Esophagus muscularis mucosa (tissue), 4 donors: ENCODE results near the gene PNISR. TPM values are rescaled to one million over a fixed set of nuclear protein-coding genes. Genes with fewer than 3 reads are reported as not detected.

Experiments used
- DNase-seq: peaks from one replicate; pipeline ENCODE4 v3.0.0-alpha.2; 2017; ENCODE audit errors: extremely low spot score
- H3K27ac ChIP-seq, 4 donors: fragments of 200-600 bp; sonication (generic); replicated peaks in 1 of 4; 1 replicate in 3 of 4; 2 replicates in 1 of 4; pipeline ENCODE4 v1.5.1; 2016 to 2019; ENCODE audit warnings: mild to moderate bottlenecking in 1 of 4
- H3K27me3 ChIP-seq, 4 donors: fragments of 200-600 bp; sonication (generic); one replicate each; pipeline versions ENCODE4 v1.5.1 to v1.6.0; 2016 to 2019
- H3K36me3 ChIP-seq, 4 donors: fragments of 200-600 bp; sonication (generic); one replicate each; pipeline ENCODE4 v1.5.1; 2016 to 2019
- H3K4me1 ChIP-seq, 4 donors: fragments of 200-600 bp; sonication (generic); one replicate each; pipeline ENCODE4 v1.5.1; 2016 to 2019
- H3K4me3 ChIP-seq, 4 donors: fragments of 200-600 bp; sonication (generic); 1 replicate in 2 of 4; 2 replicates in 2 of 4; pipeline ENCODE4 v1.5.1; 2016 to 2019; ENCODE audit warnings: mild to moderate bottlenecking in 4 of 4, moderate library complexity in 1 of 4
- H3K9me3 ChIP-seq, 4 donors: fragments of 200-600 bp; sonication (generic); 1 replicate in 3 of 4; 2 replicates in 1 of 4; pipeline ENCODE4 v1.5.1; 2016 to 2019
- EP300 ChIP-seq: sonication (generic); formaldehyde crosslinking; IDR thresholded peaks from one replicate; pipeline ENCODE4 v1.6.1; 2017; ENCODE audit warnings: antibody characterized with exemption
- POLR2A ChIP-seq: fragments of 450-650 bp; IDR thresholded peaks from one replicate; pipeline ENCODE4 v1.6.1; 2017; ENCODE audit warnings: antibody characterized with exemption, moderate library complexity, mild to moderate bottlenecking, low read depth
- POLR2AphosphoS5 ChIP-seq, 2 donors: sonication (generic); formaldehyde crosslinking; IDR thresholded peaks; one replicate each; pipeline ENCODE4 v1.6.1; 2017; ENCODE audit warnings: antibody characterized with exemption in 2 of 2
- WGBS: methylation state at CpG from one replicate; pipeline ENCODE4 v1.1.5; 2018; 5-methylcytosine and 5-hydroxymethylcytosine counted together
- intact Hi-C: fragments of 100-400 bp; cut with DNase I; formaldehyde crosslinking; loops from one replicate; pipeline ENCODE4 v1.15.1; 2023
- total RNA-seq, 4 donors: library from RNA; depleted of rRNA; stranded (reverse); fragments of >200 nt; gene quantifications; one replicate each; pipeline versions ENCODE4 v1.1.0 to v1.2.1, GENCODE V29; 2016
- TF ChIP-seq, protein P1 (sequence below), 3 experiments: fragments of 200-600 bp in 2 of 3; fragments of 450-650 bp in 1 of 3; sonication (generic) in 2 of 3; IDR thresholded peaks; one replicate each; pipeline ENCODE4 v1.5.1; 2017 to 2019; ENCODE audit warnings: antibody characterized with exemption in 3 of 3, mild to moderate bottlenecking in 2 of 3, moderate library complexity in 1 of 3

Gene PNISR
- total RNA-seq, 4 donors from 2014 or later = 45.6 to 115 (median 57.4) TPM

GRCh38 chr6:99397287-99397686 lies 27.8 kb downstream of the PNISR start:
- DNase-seq = no peak
- peaks cover 3 to 18% (median 13%) of the 10 kb centered on the region in 4 donors for H3K4me1 ChIP-seq
- TF ChIP-seq POLR2AphosphoS5 (IDR thresholded peaks at IDR 0.05) = no peak
- TF ChIP-seq, protein P1, sequence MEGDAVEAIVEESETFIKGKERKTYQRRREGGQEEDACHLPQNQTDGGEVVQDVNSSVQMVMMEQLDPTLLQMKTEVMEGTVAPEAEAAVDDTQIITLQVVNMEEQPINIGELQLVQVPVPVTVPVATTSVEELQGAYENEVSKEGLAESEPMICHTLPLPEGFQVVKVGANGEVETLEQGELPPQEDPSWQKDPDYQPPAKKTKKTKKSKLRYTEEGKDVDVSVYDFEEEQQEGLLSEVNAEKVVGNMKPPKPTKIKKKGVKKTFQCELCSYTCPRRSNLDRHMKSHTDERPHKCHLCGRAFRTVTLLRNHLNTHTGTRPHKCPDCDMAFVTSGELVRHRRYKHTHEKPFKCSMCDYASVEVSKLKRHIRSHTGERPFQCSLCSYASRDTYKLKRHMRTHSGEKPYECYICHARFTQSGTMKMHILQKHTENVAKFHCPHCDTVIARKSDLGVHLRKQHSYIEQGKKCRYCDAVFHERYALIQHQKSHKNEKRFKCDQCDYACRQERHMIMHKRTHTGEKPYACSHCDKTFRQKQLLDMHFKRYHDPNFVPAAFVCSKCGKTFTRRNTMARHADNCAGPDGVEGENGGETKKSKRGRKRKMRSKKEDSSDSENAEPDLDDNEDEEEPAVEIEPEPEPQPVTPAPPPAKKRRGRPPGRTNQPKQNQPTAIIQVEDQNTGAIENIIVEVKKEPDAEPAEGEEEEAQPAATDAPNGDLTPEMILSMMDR (IDR thresholded peaks at IDR 0.05) = no peak
- intact Hi-C loops = no loop called here
- no peaks in the 10 kb centered on the region for H3K27me3 ChIP-seq
- H3K36me3 ChIP-seq = peaks cover 27 to 57% (median 36%) of the 10 kb centered on the region in 4 donors
- no peak overlapping the region for H3K4me3 ChIP-seq
- H3K9me3 ChIP-seq = no peaks in the 10 kb centered on the region
- 100% methylated on average over 1 of the region's 1 CpG for WGBS
- no peak overlapping the region for H3K27ac ChIP-seq

DNA sequence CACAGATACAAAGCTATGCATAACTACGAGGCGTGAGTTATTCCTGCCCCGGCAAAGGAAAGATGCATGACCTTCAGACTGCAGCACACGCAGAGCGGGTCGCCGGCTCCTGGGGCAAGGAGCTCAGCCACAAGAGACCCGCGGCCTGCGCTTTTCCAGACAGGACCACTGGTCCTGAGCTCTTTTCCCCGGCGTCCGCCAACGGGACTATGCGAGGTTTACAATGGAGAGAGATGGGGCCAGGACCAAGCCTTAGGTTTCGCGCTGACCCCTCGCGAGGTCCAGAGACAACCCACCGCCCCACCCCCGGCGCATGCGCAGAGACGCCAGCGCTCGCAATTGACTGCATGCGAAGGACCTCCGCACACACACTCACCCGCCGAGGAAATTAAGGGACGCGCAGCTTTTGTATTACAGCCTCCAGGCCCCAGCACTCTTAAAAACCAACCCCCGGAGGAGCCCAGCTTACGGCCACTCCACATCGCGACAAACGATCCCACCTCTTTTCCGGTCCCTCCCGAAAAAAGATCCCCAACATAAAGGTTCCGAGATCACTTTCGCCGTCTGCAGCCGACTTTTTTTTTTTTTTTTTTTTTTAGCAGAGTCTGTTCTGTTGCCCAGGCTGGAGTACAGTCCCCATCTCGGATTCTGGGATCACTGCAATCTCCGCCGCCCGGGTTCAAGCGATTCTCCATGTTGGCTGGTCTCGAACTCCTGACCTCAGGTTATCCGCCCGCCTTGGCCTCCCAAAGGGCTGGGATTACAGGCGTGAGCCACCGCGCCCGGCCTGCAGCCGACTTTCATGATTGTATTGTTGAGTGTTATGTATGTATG lies 31.2 kb downstream of the PNISR start, which contains the start of gene COQ3:
Gene COQ3, minus strand, starts transcription at position 498 of the 834 bp plus-strand sequence. Its CDS starts 16 bp downstream, at position 482.
- Histone ChIP-seq H3K9me3 (no peaks in the 10 kb centered on the region), H3K27ac (peak within 1 kb of the TSS; percentile 83 to 89 (median 88)), H3K4me1 (peaks cover 3 to 19% (median 14%) of the 10 kb centered on the region in 4 donors), H3K36me3 (peaks cover 2 to 23% (median 6%) of the 10 kb centered on the region in 4 donors), H3K27me3 (no peaks in the 10 kb centered on the region), H3K4me3 (peak within 1 kb of the TSS; percentile 74 to 90 (median 83))
- WGBS = 13% methylated on average over 45 of the region's 56 CpGs
- intact Hi-C loops = loop anchor here (5.0 kb wide), 1 partner anchor 62 kb away; no protein-coding TSS in a partner anchor
- TF ChIP-seq POLR2AphosphoS5 (IDR thresholded peaks at IDR 0.05) (peak; percentile 30 to 45), POLR2A (no peak), EP300 (no peak)
- TF ChIP-seq, protein P1 (IDR thresholded peaks at IDR 0.05) = no peak
- DNase-seq = no peak

DNA sequence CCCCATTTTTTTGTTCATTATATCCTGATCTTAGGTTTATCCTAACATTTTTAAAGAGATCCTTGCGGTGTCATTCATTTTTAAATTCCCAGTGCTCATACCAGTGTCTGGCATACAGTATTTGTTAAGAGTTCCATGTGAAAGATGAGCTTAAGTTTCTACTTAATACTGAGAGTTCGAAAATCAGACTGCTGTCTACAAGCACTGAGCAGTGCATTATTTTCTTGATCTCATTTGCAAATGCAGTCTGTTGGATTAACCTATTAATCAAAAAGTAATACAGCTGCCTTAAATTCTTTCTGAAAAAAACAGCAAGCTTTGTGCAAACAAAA lies 31.8 kb downstream of the PNISR start:
- H3K27ac ChIP-seq = peak overlapping the region; percentile 83 to 89 (median 88)

DNA sequence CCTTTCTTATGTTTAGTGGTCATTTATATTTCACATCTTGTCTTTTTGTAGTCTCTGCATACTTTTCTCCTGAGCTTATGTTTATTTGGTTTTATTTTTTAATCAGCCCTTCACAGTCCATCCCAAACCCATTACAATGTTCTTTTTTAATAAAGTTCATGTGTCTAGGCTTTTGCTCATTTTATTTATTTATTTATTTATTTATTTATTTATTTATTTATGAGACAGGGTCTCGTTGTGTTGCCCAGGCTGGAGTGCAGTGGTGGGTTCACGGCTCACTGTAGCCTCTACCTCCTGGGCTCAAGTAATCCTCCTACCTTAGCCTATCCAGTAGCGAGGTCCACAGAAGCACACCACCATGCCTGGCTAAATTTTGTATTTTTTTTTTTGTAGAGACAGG lies 34.2 kb downstream of the PNISR start:
- Histone ChIP-seq H3K4me3 (no peak overlapping the region), H3K36me3 (no peaks in the 10 kb centered on the region), H3K27me3 (no peaks in the 10 kb centered on the region), H3K27ac (no peak overlapping the region), H3K4me1 (peaks cover 3 to 19% (median 14%) of the 10 kb centered on the region in 4 donors), H3K9me3 (no peaks in the 10 kb centered on the region)
- no peak for TF ChIP-seq POLR2A
- TF ChIP-seq, protein P1 (IDR thresholded peaks at IDR 0.05) = no peak
- TF ChIP-seq EP300 = no peak
- TF ChIP-seq POLR2AphosphoS5 (IDR thresholded peaks at IDR 0.05) = no peak
- 95% methylated on average over 3 of the region's 3 CpGs for WGBS
- intact Hi-C loops = loop anchor here (5.0 kb wide), 1 partner anchor 59 kb away; no protein-coding TSS in a partner anchor
- no peak for DNase-seq

More for the DNA sequence above, 31.8 kb downstream of the PNISR start:
- no peak for DNase-seq
- 10% methylated on average over 2 of the region's 2 CpGs for WGBS
- no peaks in the 10 kb centered on the region for H3K9me3 ChIP-seq
- H3K27me3 ChIP-seq = no peaks in the 10 kb centered on the region
- TF ChIP-seq POLR2AphosphoS5 (IDR thresholded peaks at IDR 0.05) (no peak), EP300 (no peak), POLR2A (no peak)
- TF ChIP-seq, protein P1 (IDR thresholded peaks at IDR 0.05) = no peak
- H3K36me3 ChIP-seq = peaks cover 0 to 21% (median 3%) of the 10 kb centered on the region in 4 donors
- peaks cover 3 to 19% (median 14%) of the 10 kb centered on the region in 4 donors for H3K4me1 ChIP-seq
- intact Hi-C loops = loop anchor here (5.0 kb wide), 1 partner anchor 61 kb away; no protein-coding TSS in a partner anchor
- H3K4me3 ChIP-seq = peak overlapping the region; percentile 74 to 90 (median 83)
